Small intestine (tissue), 7 donors: ENCODE measurements around the gene EXOC3L4. TPM values are rescaled to one million over a fixed set of nuclear protein-coding genes. Genes with fewer than 3 reads are reported as not detected.

Experiments used
- DNase-seq, 2 donors: peaks; one replicate each; pipeline versions ENCODE4 v3.0.0 to v3.0.0-alpha.2; 2013
- FAIRE-seq: peaks from 2 replicates; lab custom pipeline; 2012; peaks lifted over from hg19 to GRCh38; lab: Jason Lieb, UNC
- H3K27ac ChIP-seq, 3 donors: one replicate each; pipeline ENCODE4 v1.5.1; 2013; ENCODE audit warnings: low read length in 2 of 3, mild to moderate bottlenecking in 2 of 3, control low read depth in 1 of 3, inconsistent platforms in 1 of 3, low read depth in 1 of 3, moderate library complexity in 1 of 3
- H3K27me3 ChIP-seq, 3 donors: one replicate each; pipeline ENCODE4 v1.6.1; 2013; ENCODE audit warnings: low read length in 3 of 3, inconsistent platforms in 1 of 3; ENCODE audit not compliant: control insufficient read depth in 3 of 3, insufficient read depth in 3 of 3
- H3K36me3 ChIP-seq, 3 donors: one replicate each; pipeline ENCODE4 v1.6.1; 2013; ENCODE audit warnings: low read length in 3 of 3, inconsistent platforms in 1 of 3, low read depth in 1 of 3, mild to moderate bottlenecking in 1 of 3, moderate library complexity in 1 of 3; ENCODE audit not compliant: control insufficient read depth in 3 of 3, insufficient read depth in 2 of 3
- H3K4me1 ChIP-seq, 3 donors: one replicate each; pipeline ENCODE4 v1.6.1; 2013; ENCODE audit warnings: low read length in 2 of 3, inconsistent platforms in 1 of 3, low read depth in 1 of 3, mild to moderate bottlenecking in 1 of 3, moderate library complexity in 1 of 3; ENCODE audit not compliant: control insufficient read depth in 3 of 3, insufficient read depth in 2 of 3
- H3K4me3 ChIP-seq, 3 donors: one replicate each; pipeline ENCODE4 v1.5.1; 2013; ENCODE audit warnings: low read length in 3 of 3, control low read depth in 1 of 3, inconsistent platforms in 1 of 3, low read depth in 1 of 3, mild to moderate bottlenecking in 1 of 3, moderate library complexity in 1 of 3
- H3K9me3 ChIP-seq, 2 donors: one replicate each; pipeline ENCODE4 v1.6.1; 2013; ENCODE audit warnings: low read depth in 1 of 2, low read length in 1 of 2; ENCODE audit not compliant: control insufficient read depth in 2 of 2, insufficient read depth in 1 of 2
- WGBS, 3 donors: extraction: QIAGEN DNeasy Blood & Tissue Kit; methylation state at CpG; one replicate each; pipeline ENCODE4 v1.1.7; 2013; 5-methylcytosine and 5-hydroxymethylcytosine counted together
- polyA plus RNA-seq, 4 donors: library from polyadenylated mRNA; stranded (reverse) in 3 of 4; unstranded in 1 of 4; fragments of 200-250 nt in 3 of 4; fragments of 120-200 nt in 1 of 4; gene quantifications; one replicate each; pipeline versions ENCODE4 v1.2.1 to v1.2.3, GENCODE V29; 2013
- donor health status: healthy with polysubstance abuse.
- donor health status: control.
- donor health status: control.
- donor health status: Bipolar disorder and iron deficiency.
- donor health status: healthy.

Gene EXOC3L4
- polyA plus RNA-seq, 4 donors, result 26.1 to 110 (median 60.4) TPM

DNA sequence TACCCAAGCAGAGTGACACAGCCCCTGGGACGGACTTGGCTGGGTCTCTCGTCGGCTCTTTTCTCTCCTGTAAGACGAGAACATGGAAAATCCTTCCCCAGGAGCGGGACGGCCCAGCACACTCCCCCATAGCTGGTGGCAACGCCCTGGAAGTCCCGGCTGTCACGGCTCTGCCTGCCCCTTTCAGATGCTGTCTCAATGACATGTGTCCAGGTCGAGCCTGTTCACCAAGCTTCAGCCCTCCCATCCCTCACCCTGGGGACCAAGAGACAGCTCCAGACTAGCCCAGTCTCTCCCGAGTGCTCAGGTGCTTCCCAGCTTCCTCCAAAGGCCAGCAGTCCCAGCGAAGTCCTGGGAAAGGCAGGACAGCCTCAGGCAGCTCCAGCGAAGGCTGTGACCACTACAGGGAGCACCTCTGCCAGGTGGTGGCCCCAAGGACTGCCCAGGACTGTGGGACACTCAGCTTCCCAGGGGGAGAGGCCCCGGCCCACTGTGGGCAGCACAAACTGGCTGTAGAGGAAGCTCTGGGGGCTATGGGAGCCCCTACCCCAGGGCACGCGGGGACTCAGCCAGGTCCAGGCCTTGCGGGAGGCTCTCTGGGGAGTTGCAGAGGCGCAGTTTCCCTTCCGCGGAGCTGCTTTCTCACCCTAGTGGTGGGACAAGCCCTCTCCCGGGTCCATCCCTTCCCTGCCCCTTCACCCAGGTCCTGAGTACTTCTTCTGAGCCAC, 62.3 kb downstream of the EXOC3L4 start:
- H3K9me3 ChIP-seq, result peaks cover 0 to 4% of the 10 kb centered on the region in 2 donors
- DNase-seq (no peak), FAIRE-seq (no peak)
- H3K27ac ChIP-seq, result no peak overlapping the region
- 73 to 76% (median 74%) methylated on average over 21 of the region's 21 CpGs for WGBS, 3 donors
- no peaks in the 10 kb centered on the region for H3K4me1 ChIP-seq
- no peaks in the 10 kb centered on the region for H3K36me3 ChIP-seq
- H3K27me3 ChIP-seq, result peaks cover 0 to 3% (median 0%) of the 10 kb centered on the region in 3 donors
- no peak overlapping the region for H3K4me3 ChIP-seq

DNA sequence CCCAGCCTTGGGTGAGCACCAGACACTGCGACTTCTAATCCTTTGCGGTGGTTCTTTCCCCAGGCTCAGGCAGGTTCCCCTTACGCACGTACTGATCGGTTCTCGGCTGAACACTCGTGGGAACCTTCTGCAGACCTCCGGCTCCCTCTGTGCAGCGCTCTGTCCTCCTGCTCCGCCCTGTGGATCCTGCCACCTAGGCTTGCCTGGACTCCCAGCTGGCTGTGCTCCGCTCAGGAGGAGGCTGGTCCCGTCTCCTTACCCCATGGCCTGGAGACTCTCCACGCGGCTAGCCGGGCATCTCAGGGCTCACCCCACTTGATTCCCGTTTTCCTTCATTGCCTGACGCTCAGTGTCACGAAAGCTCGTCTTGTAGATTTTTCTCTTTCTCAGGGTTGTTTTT, 63.4 kb downstream of the EXOC3L4 start:
- DNase-seq (no peak), FAIRE-seq (no peak)
- no peak overlapping the region for H3K27ac ChIP-seq
- 88 to 93% (median 92%) methylated on average over 19 of the region's 19 CpGs for WGBS, 3 donors
- peaks cover 0 to 14% of the 10 kb centered on the region in 2 donors for H3K9me3 ChIP-seq
- H3K4me1 ChIP-seq, result no peaks in the 10 kb centered on the region
- no peak overlapping the region for H3K4me3 ChIP-seq
- no peaks in the 10 kb centered on the region for H3K36me3 ChIP-seq
- peaks cover 0 to 7% (median 0%) of the 10 kb centered on the region in 3 donors for H3K27me3 ChIP-seq

GRCh38 chr14:103158688-103159087, 64.2 kb downstream of the EXOC3L4 start:
- no peak for FAIRE-seq
- DNase-seq, result no peak
- Histone ChIP-seq H3K36me3 (no peaks in the 10 kb centered on the region), H3K27me3 (peaks cover 0 to 7% (median 0%) of the 10 kb centered on the region in 3 donors), H3K27ac (no peak overlapping the region), H3K4me1 (no peaks in the 10 kb centered on the region), H3K4me3 (no peak overlapping the region), H3K9me3 (peaks cover 0 to 14% of the 10 kb centered on the region in 2 donors)
- WGBS, 3 donors, result 6 to 37% (median 24%) methylated on average over 1 of the region's 1 CpG

Other genes with a start within 250 kb of the EXOC3L4 start
- 100 to 1,000 TPM in 3 of 4 donors, 10 to 100 TPM in 1; 71.0 to 467 (median 402) TPM for gene AMN, start 172.1 kb upstream of the EXOC3L4 start, polyA plus RNA-seq
- 10 to 100 TPM; 29.2 to 69.4 (median 39.5) TPM for gene CDC42BPB, start 37.2 kb upstream of the EXOC3L4 start, polyA plus RNA-seq
- gene LBHD2, start 10.5 kb upstream of the EXOC3L4 start, polyA plus RNA-seq, result not detected
- 10 to 100 TPM in 3 of 4 donors, 1 to 10 TPM in 1; 7.2 to 42.9 (median 15.4) TPM for gene TNFAIP2, start 28.7 kb downstream of the EXOC3L4 start, polyA plus RNA-seq
- 100 to 1,000 TPM in 2 of 4 donors, 10 to 100 TPM in 2; 80.5 to 218 (median 115) TPM for gene EIF5, start 239.5 kb downstream of the EXOC3L4 start, polyA plus RNA-seq